Stimulated activated naive CD8-positive, alpha-beta T cell treated with anti-CD3 and anti-CD28 coated beads, Interleukin-15, amount 100 ng/mL, for 72 hours (primary cell): ENCODE measurements around the gene RPL10A.
A peak's percentile ranks its signal among the peaks of the same experiment; 100 is the strongest.

Experiments used
- ATAC-seq: fragments of 150-1000 bp; cut with Tn5 transposase; 2 replicates; pipeline ENCODE4 v1.10.0; 2021; ENCODE audit warnings: mild to moderate bottlenecking, moderate library complexity
- DNase-seq, 2 donors: peaks; one replicate each; pipeline ENCODE4 v3.0.0; 2021 to 2022
- H3K27ac Mint-ChIP-seq, 2 donors: one replicate each; pipeline ENCODE4 v1.8.0; 2022; ENCODE audit warnings: mild to moderate bottlenecking in 2 of 2, mixed read lengths in 2 of 2, moderate library complexity in 2 of 2
- H3K27me3 Mint-ChIP-seq: one replicate; pipeline ENCODE4 v1.8.0; 2022; ENCODE audit warnings: mixed read lengths
- H3K4me1 Mint-ChIP-seq: one replicate; pipeline ENCODE4 v1.8.0; 2022; ENCODE audit warnings: mild to moderate bottlenecking, mixed read lengths
- H3K4me3 Mint-ChIP-seq, 2 donors: one replicate each; pipeline ENCODE4 v1.8.0; 2022; ENCODE audit warnings: mild to moderate bottlenecking in 2 of 2, mixed read lengths in 2 of 2, moderate library complexity in 1 of 2
- H3K9me3 Mint-ChIP-seq, 2 donors: one replicate each; pipeline ENCODE4 v1.8.0; 2022; ENCODE audit warnings: mixed read lengths in 2 of 2

RPL10A gene

DNA sequence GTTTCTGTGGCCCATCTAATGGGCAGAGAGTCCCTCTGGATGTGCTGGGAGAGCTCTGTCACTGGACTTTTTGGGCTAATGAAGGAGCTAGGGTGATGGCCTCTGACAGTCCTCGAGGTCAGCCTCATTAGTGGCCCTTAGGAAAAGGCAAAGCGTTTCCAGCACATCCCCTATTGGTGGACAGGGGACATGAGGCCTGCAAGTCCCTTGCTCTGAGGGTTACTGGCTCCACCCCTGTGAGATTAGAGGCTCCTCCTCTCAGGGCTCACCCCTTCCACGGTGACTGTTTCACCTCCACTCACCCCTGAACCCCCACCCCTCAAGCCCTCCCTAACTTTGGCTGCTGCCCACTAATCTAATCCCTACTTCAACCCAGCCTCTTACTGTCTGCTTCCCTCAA, 28.9 kb upstream of the RPL10A start:
- no peak for ATAC-seq
- H3K27me3 Mint-ChIP-seq, result no peaks in the 10 kb centered on the region
- no peaks in the 10 kb centered on the region for H3K4me1 Mint-ChIP-seq
- no peaks in the 10 kb centered on the region for H3K9me3 Mint-ChIP-seq
- H3K27ac Mint-ChIP-seq, result peak overlapping the region in 1 of 2 donors; percentile 10
- DNase-seq, result no peak
- no peak overlapping the region for H3K4me3 Mint-ChIP-seq

DNA sequence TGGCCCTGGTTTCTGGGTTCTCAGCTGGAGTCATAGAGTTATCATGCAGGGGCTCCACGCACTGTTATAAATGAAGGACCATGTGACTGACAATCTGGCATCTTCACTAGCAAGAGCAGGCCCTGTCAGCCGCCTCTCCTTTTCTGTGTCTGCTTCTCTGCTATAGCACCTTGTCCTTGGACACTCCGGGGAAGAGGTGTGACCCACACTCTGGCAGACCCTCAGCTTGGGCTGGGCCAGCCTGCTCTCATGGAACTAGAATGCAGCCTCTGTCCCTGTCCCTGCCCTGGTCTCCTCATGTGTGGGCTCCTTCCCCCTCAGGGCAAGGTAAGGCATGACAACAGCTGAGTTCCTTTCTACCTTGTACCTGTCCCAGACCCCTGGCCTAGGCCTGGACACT, 27.0 kb upstream of the RPL10A start:
- Mint-ChIP-seq H3K27me3 (no peaks in the 10 kb centered on the region), H3K9me3 (no peaks in the 10 kb centered on the region), H3K4me1 (peaks cover 10% of the 10 kb centered on the region), H3K27ac (no peak overlapping the region), H3K4me3 (no peak overlapping the region)
- no peak for DNase-seq
- ATAC-seq, result no peak

GRCh38 chr6:35441642-35442041, 26.6 kb upstream of the RPL10A start:
- DNase-seq, result no peak
- Mint-ChIP-seq H3K27ac (no peak overlapping the region), H3K4me3 (no peak overlapping the region), H3K4me1 (peaks cover 11% of the 10 kb centered on the region), H3K9me3 (no peaks in the 10 kb centered on the region), H3K27me3 (no peaks in the 10 kb centered on the region)
- ATAC-seq, result no peak

DNA sequence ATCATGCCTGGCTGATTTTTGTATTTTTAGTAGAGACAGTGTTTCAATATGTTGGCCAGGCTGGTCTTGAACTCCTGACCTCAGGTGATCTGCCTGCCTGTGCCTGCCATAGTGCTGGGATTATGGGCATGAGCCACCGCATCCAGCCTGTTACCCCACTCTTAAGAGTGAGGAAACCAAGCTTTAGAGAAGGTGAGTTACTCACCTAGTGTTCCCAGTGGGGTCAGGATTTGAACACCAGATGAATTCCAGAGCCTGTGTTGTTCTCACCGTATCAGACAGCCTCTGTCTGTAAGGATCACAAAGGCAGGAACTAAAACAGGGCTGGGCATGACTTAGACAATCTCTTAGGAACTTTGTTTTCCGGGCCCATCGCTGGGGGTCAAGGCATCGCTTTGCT, 25.5 kb upstream of the RPL10A start:
- H3K9me3 Mint-ChIP-seq, result no peaks in the 10 kb centered on the region
- DNase-seq, result no peak
- ATAC-seq, result no peak
- no peak overlapping the region for H3K4me3 Mint-ChIP-seq
- H3K4me1 Mint-ChIP-seq, result peaks cover 11% of the 10 kb centered on the region
- no peaks in the 10 kb centered on the region for H3K27me3 Mint-ChIP-seq
- H3K27ac Mint-ChIP-seq, result no peak overlapping the region

DNA sequence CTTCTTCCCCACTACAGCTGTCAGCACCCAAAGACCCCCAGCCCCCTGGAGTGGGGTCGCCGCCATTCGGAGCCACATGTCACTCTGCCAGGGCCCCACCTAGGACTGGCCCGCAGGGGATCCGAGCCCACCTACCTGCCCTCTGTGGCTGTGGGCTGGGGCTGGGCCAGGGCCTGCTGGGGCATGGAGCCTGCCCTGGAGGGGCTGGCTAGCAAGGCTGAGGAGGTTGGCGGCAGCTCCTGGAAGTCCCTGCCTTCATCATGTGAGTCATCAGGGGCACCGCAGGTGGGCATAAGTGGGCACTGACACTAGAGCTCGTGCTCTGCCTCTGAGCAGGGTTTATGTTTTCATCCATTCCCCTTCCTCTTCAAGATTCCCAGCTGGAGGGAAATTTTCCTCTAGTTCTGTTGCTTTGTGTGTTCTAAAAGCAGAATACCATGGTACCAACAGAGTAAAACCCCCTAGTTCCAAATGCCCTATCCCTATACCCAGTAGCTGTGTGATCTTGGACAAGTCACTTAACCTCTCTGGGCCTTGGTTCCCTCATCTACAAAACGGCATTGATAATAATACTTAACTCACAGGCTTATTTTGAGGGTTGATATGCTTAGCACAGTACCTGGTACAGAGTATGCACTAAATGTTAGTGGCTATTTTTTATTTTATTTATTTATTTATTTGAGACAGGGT, 24.7 kb upstream of the RPL10A start:
- ATAC-seq, result no peak

GRCh38 chr6:35445691-35446090, 22.5 kb upstream of the RPL10A start:
- peak; percentile 71 for ATAC-seq
- H3K27me3 Mint-ChIP-seq, result no peaks in the 10 kb centered on the region
- H3K27ac Mint-ChIP-seq, result peak overlapping the region in 1 of 2 donors; percentile 83
- DNase-seq, result peak in 1 of 2 donors; percentile 53
- no peak overlapping the region for H3K4me3 Mint-ChIP-seq
- H3K4me1 Mint-ChIP-seq, result peaks cover 21% of the 10 kb centered on the region
- no peaks in the 10 kb centered on the region for H3K9me3 Mint-ChIP-seq

More for the DNA sequence above, 24.7 kb upstream of the RPL10A start:
- Mint-ChIP-seq H3K9me3 (no peaks in the 10 kb centered on the region), H3K27me3 (no peaks in the 10 kb centered on the region), H3K27ac (no peak overlapping the region), H3K4me1 (peaks cover 11% of the 10 kb centered on the region), H3K4me3 (no peak overlapping the region)
- DNase-seq, result no peak

- DNase-seq (no peak), ATAC-seq (no peak)
- peaks cover 32% of the 10 kb centered on the region for H3K4me1 Mint-ChIP-seq
- no peaks in the 10 kb centered on the region for H3K27me3 Mint-ChIP-seq
- H3K4me3 Mint-ChIP-seq, result no peak overlapping the region
- no peaks in the 10 kb centered on the region for H3K9me3 Mint-ChIP-seq
- H3K27ac Mint-ChIP-seq, result no peak overlapping the region
Measured at GRCh38 chr6:35448191-35448590, 20.0 kb upstream of the RPL10A start.

DNA sequence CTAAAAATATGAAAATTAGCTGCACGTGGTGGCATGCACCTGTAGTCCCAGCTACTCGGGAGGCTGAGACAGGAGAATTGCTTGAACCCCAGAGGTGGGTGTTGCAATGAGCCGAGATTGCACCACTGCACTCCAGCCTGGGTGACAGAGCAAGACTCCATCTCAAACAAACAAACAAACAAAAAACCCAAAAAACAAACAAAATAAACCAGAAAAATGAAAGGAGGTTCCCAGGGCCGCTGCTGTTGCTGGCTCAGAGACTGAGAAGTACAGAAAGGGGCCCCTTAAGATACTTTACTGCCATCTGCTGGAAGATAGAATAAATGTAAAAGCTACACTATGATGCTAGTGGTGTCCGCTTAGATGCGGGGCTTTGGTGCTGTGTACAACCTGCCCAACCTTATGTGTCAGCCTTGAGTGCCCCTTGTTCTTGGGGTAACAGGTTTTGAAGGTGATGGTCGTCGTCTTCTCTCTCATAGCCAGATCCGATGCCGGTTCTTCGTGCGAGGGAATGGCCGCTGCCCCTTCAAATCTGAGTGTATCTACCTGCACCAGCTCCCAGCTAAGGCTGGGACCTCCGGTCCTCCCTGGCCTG, 18.8 kb upstream of the RPL10A start:
- no peaks in the 10 kb centered on the region for H3K27me3 Mint-ChIP-seq
- no peak overlapping the region for H3K27ac Mint-ChIP-seq
- H3K4me1 Mint-ChIP-seq, result peaks cover 44% of the 10 kb centered on the region
- DNase-seq (peak in 1 of 2 donors; percentile 41), ATAC-seq (peak; percentile 75)
- H3K9me3 Mint-ChIP-seq, result no peaks in the 10 kb centered on the region
- H3K4me3 Mint-ChIP-seq, result no peak overlapping the region

GRCh38 chr6:35451354-35452182, 16.6 kb upstream of the RPL10A start:
- H3K27ac Mint-ChIP-seq, result no peak overlapping the region
- H3K4me3 Mint-ChIP-seq, result peak overlapping the region; percentile 92 to 95
- H3K9me3 Mint-ChIP-seq, result no peaks in the 10 kb centered on the region
- peaks cover 45% of the 10 kb centered on the region for H3K4me1 Mint-ChIP-seq
- no peak for DNase-seq
- H3K27me3 Mint-ChIP-seq, result no peaks in the 10 kb centered on the region
- ATAC-seq, result no peak

GRCh38 chr6:35452183-35453090, 15.8 kb upstream of the RPL10A start, which contains the start of gene FANCE:
TSS of gene FANCE (plus strand) at chr6:35452338. CDS start at chr6:35452546, 208 bp downstream.
- H3K27ac Mint-ChIP-seq, result no peak within 1 kb of the TSS
- peak; percentile 85 for ATAC-seq
- no peaks in the 10 kb centered on the region for H3K27me3 Mint-ChIP-seq
- peak; percentile 91 to 92 for DNase-seq
- H3K4me3 Mint-ChIP-seq, result peak within 1 kb of the TSS; percentile 92 to 95
- peaks cover 45% of the 10 kb centered on the region for H3K4me1 Mint-ChIP-seq
- H3K9me3 Mint-ChIP-seq, result no peaks in the 10 kb centered on the region

DNA sequence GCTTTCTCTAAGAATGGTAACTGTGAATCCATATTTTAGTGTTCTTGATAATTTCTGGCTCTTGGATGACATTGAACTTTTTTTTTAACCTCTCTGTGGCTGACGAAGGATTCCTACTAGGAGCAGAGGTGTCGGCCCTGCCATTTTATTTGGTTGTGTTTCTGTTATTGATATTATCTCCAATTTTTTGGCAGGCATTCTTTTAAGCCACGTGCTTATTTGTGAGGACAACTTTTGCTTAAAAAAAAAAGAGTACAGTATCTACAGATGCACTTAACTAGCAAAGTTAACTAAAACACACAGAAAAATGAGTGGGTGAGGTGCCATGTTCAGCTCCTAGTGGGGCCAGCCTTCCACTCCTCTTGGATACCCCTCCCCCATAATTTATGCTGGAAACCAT, 15.0 kb upstream of the RPL10A start:
- Mint-ChIP-seq H3K27me3 (no peaks in the 10 kb centered on the region), H3K27ac (no peak overlapping the region), H3K4me3 (peak overlapping the region; percentile 76 to 80), H3K9me3 (no peaks in the 10 kb centered on the region), H3K4me1 (peaks cover 45% of the 10 kb centered on the region)
- no peak for ATAC-seq
- no peak for DNase-seq

- Mint-ChIP-seq H3K27ac (peak overlapping the region in 1 of 2 donors; percentile 48), H3K4me3 (peak overlapping the region; percentile 18 to 28), H3K4me1 (peaks cover 39% of the 10 kb centered on the region), H3K27me3 (no peaks in the 10 kb centered on the region), H3K9me3 (no peaks in the 10 kb centered on the region)
- ATAC-seq (no peak), DNase-seq (no peak)
Measured at GRCh38 chr6:35454391-35455110, 13.7 kb upstream of the RPL10A start.

- H3K4me3 Mint-ChIP-seq, result no peak overlapping the region
- H3K27me3 Mint-ChIP-seq, result no peaks in the 10 kb centered on the region
- no peak for ATAC-seq
- H3K9me3 Mint-ChIP-seq, result no peaks in the 10 kb centered on the region
- peak overlapping the region in 1 of 2 donors; percentile 22 for H3K27ac Mint-ChIP-seq
- DNase-seq, result no peak
- peaks cover 26% of the 10 kb centered on the region for H3K4me1 Mint-ChIP-seq
Measured at GRCh38 chr6:35457907-35458306, 10.3 kb upstream of the RPL10A start.

DNA sequence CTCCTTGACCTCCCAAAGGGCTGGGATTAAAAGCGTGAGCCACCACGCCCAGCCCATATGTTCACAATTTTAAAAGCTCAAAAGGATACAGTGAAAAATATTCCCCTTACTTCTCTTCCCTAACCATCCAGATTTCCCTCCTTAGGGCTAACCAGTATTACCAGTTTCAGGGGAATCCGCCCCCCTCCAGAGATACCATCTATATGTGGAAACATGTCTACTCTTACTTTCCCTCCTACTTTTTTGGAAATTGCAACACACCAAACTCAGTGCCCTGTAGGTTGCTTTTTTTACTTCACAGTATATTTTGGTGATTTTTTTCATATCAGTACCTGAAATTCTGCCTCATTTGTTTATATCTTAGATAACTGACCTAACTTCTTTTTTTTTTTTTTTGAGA, 6.9 kb upstream of the RPL10A start:
- ATAC-seq (no peak), DNase-seq (no peak)
- Mint-ChIP-seq H3K27ac (peak overlapping the region in 1 of 2 donors; percentile 8), H3K4me1 (no peaks in the 10 kb centered on the region), H3K27me3 (no peaks in the 10 kb centered on the region), H3K4me3 (no peak overlapping the region), H3K9me3 (no peaks in the 10 kb centered on the region)
